Smooth muscle cell (in vitro differentiated cells): ENCODE data around the gene CERK. TPM values are rescaled to one million over a fixed set of nuclear protein-coding genes. Genes with fewer than 3 reads are reported as not detected.

Source experiments
- DNase-seq: peaks from one replicate; lab custom pipeline; 2025; ENCODE audit not compliant: unreplicated experiment; lab: John Stamatoyannopoulos, UW
- H2AFZ ChIP-seq: fragments of 200-600 bp; sonication (generic); 2 replicates; pipeline ENCODE4 v1.6.0; 2016; ENCODE audit warnings: antibody characterized with exemption, low read depth, mild to moderate bottlenecking
- H3F3A ChIP-seq: fragments of 200-600 bp; sonication (generic); 2 replicates; pipeline ENCODE4 v1.6.0; 2017; ENCODE audit warnings: antibody characterized with exemption, low read depth
- H3K27ac ChIP-seq: fragments of 200-600 bp; sonication (generic); 2 replicates; pipeline ENCODE4 v1.5.1; 2016; ENCODE audit warnings: low read depth, mild to moderate bottlenecking
- H3K27me3 ChIP-seq: fragments of 200-600 bp; sonication (generic); 2 replicates; pipeline ENCODE4 v1.6.1; 2016; ENCODE audit warnings: low read depth, mild to moderate bottlenecking
- H3K36me3 ChIP-seq: fragments of 200-600 bp; sonication (generic); 2 replicates; pipeline ENCODE4 v1.5.1; 2016; ENCODE audit warnings: low read depth
- H3K4me1 ChIP-seq: fragments of 200-600 bp; sonication (generic); 2 replicates; pipeline ENCODE4 v1.5.1; 2016; ENCODE audit warnings: low read depth
- H3K4me2 ChIP-seq: fragments of 200-600 bp; sonication (generic); 2 replicates; pipeline ENCODE4 v1.6.0; 2016; ENCODE audit warnings: mild to moderate bottlenecking
- H3K4me3 ChIP-seq: fragments of 200-600 bp; sonication (generic); 2 replicates; pipeline ENCODE4 v1.5.1; 2016; ENCODE audit warnings: mild to moderate bottlenecking
- H3K79me2 ChIP-seq: fragments of 200-600 bp; sonication (generic); 2 replicates; pipeline ENCODE4 v1.6.0; 2016; ENCODE audit warnings: low read depth, mild to moderate bottlenecking
- H3K9ac ChIP-seq: fragments of 200-600 bp; sonication (generic); 2 replicates; pipeline ENCODE4 v1.6.0; 2016; ENCODE audit warnings: low read depth
- H3K9me3 ChIP-seq: fragments of 200-600 bp; sonication (generic); replicated peaks from 2 replicates; pipeline ENCODE4 v1.5.1; 2016; ENCODE audit warnings: low read depth
- H4K20me1 ChIP-seq: fragments of 200-600 bp; sonication (generic); 2 replicates; pipeline ENCODE4 v1.6.0; 2016; ENCODE audit warnings: low read depth
- CTCF ChIP-seq: fragments of 200-600 bp; sonication (generic); IDR thresholded peaks from 2 replicates; pipeline ENCODE4 v1.5.1; 2017; ENCODE audit warnings: borderline replicate concordance, mild to moderate bottlenecking, antibody characterized with exemption; ENCODE audit not compliant: insufficient read depth, poor library complexity, severe bottlenecking
- WGBS: methylation state at CpG from one replicate; pipeline ENCODE4 v1.1.7; 2016; ENCODE audit warnings: low lambda C conversion rate; 5-methylcytosine and 5-hydroxymethylcytosine counted together
- polyA plus RNA-seq: library from polyadenylated mRNA; unstranded; fragments of >200 nt; fragmentation: Nextera tagmentation; extraction: Ambion mirVana; gene quantifications from 2 replicates; pipeline ENCODE4 v1.2.1, GENCODE V29; 2016
- total RNA-seq: library from RNA; depleted of rRNA; stranded (reverse); fragments of >200 nt; gene quantifications from 2 replicates; pipeline ENCODE4 v1.2.3, GENCODE V29; 2014

Gene CERK
- total and polyA plus RNA-seq, 2 experiments from 2014 or later = 25.4 to 25.6 TPM

GRCh38 chr22:46641811-46642266 lies 96.2 kb downstream of the CERK start:
- H3K9ac ChIP-seq = no peak overlapping the region
- H2AFZ ChIP-seq = no peak overlapping the region
- H3K4me3 ChIP-seq = no peak overlapping the region
- H4K20me1 ChIP-seq = peaks cover 38% of the 10 kb centered on the region
- H3K36me3 ChIP-seq = no peaks in the 10 kb centered on the region
- H3K27me3 ChIP-seq = no peaks in the 10 kb centered on the region
- no peaks in the 10 kb centered on the region for H3K9me3 ChIP-seq
- no peak overlapping the region for H3K27ac ChIP-seq
- H3F3A ChIP-seq = no peaks in the 10 kb centered on the region
- 88% methylated on average over 7 of the region's 7 CpGs for WGBS
- H3K79me2 ChIP-seq = no peaks in the 10 kb centered on the region
- H3K4me2 ChIP-seq = no peak overlapping the region
- TF ChIP-seq CTCF = no peak
- no peak for DNase-seq
- no peaks in the 10 kb centered on the region for H3K4me1 ChIP-seq

DNA sequence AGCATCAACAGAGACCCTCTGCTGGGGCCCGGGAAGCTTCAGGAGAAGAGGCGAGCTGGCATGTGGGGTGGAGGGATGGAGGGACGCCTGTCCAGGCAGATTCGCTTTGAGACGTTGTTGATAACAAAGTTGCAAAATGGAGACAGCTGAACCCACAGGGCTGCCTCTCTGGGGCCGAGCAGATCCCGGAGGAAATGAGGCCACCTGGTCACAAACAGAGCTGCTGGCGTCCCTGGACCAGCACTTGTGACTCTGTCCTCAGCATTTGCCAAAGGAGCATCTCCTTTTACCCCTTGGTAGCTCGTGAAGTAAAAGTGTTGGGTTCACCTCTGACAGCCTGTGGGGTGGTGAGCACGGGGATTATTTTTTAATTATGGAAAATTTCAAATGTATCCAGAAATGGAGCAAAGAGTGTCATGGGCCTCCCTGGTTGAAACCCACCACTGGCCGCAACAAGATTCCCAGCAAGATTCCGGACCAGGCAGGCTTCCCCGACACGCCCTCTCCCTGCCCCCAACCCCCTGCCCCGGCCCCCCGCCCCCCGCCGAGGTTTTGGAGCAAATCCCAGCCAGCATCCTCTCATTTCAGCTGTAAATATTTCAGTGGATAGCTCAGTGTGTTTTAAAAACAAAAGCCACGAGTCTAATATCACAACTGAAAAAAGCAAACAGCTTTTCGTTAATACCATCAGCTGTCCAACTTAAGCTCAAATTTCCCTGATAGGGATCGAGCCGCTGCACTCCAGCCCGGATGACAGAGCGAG lies 97.6 kb downstream of the CERK start:
- H3K27me3 ChIP-seq = no peaks in the 10 kb centered on the region
- no peaks in the 10 kb centered on the region for H3K79me2 ChIP-seq
- H3F3A ChIP-seq = no peaks in the 10 kb centered on the region
- no peaks in the 10 kb centered on the region for H3K36me3 ChIP-seq
- no peak overlapping the region for H3K4me3 ChIP-seq
- H4K20me1 ChIP-seq = peaks cover 28% of the 10 kb centered on the region
- no peak overlapping the region for H2AFZ ChIP-seq
- H3K4me2 ChIP-seq = no peak overlapping the region
- DNase-seq = no peak
- no peak for TF ChIP-seq CTCF
- H3K27ac ChIP-seq = no peak overlapping the region
- no peaks in the 10 kb centered on the region for H3K4me1 ChIP-seq
- no peak overlapping the region for H3K9ac ChIP-seq
- no peaks in the 10 kb centered on the region for H3K9me3 ChIP-seq
- WGBS = 88% methylated on average over 24 of the region's 24 CpGs

DNA sequence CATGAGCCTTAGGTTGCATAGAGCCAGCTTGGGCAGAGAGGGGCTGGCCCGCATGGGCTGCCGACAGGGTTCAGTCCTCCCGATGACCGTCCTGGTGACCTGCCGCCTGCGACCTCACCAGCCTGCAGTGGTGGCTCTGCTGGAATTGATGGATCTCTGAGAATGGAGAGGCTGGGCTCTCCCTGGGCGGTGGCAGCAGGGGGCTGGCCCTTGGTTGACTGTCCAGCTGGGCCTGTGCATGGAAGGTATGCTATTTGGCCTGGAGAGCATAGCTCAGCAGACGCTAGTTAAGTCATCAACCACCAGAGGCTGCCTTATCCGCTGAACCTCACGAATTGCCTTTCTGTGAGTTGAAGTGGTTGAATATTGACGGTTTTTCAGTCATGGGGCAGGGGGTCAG lies 98.2 kb downstream of the CERK start:
- Histone ChIP-seq H3K4me1 (peaks cover 1% of the 10 kb centered on the region), H3K36me3 (no peaks in the 10 kb centered on the region), H3F3A (no peaks in the 10 kb centered on the region), H3K27me3 (no peaks in the 10 kb centered on the region), H3K27ac (no peak overlapping the region), H4K20me1 (peaks cover 22% of the 10 kb centered on the region), H3K4me2 (no peak overlapping the region), H3K4me3 (no peak overlapping the region), H2AFZ (no peak overlapping the region), H3K9me3 (no peaks in the 10 kb centered on the region), H3K79me2 (no peaks in the 10 kb centered on the region), H3K9ac (no peak overlapping the region)
- 90% methylated on average over 11 of the region's 11 CpGs for WGBS
- no peak for TF ChIP-seq CTCF
- DNase-seq = no peak
